Body of pancreas (tissue), 4 donors: ENCODE measurements around the gene TAPT1. TPM values are rescaled to one million over a fixed set of nuclear protein-coding genes. Genes with fewer than 3 reads are reported as not detected.
A peak's percentile ranks its signal among the peaks of the same experiment; 100 is the strongest.
"Not testable (repeated sequence)": the region's sequence is repeated elsewhere in the genome, so short reads cannot be mapped to it uniquely, and the experiment has no call there.

Experiments used
- ATAC-seq: fragments of 150-250 bp; one replicate; pipeline ENCODE4 v1.9.1; 2016
- DNase-seq, 4 donors: peaks; one replicate each; pipeline ENCODE4 v3.0.0-alpha.2; 2019
- H3K27ac ChIP-seq, 4 donors: fragments of 200-600 bp; sonication (generic); 1 replicate in 3 of 4; 2 replicates in 1 of 4; pipeline versions ENCODE4 v1.5.1 to v1.6.1; 2016 to 2019; ENCODE audit warnings: mild to moderate bottlenecking in 1 of 4, mixed read lengths in 1 of 4, moderate library complexity in 1 of 4
- H3K27me3 ChIP-seq, 2 donors: fragments of 200-600 bp; sonication (generic); one replicate each; pipeline ENCODE4 v1.6.0; 2016; ENCODE audit warnings: mild to moderate bottlenecking in 1 of 2
- H3K36me3 ChIP-seq, 2 donors: fragments of 200-600 bp; sonication (generic); replicated peaks in 1 of 2; 2 replicates each; pipeline ENCODE4 v1.5.1; 2016; ENCODE audit warnings: low read depth in 2 of 2; ENCODE audit not compliant: insufficient read depth in 1 of 2
- H3K4me1 ChIP-seq: fragments of 200-600 bp; sonication (generic); one replicate; pipeline ENCODE4 v1.6.0; 2016
- H3K4me3 ChIP-seq, 2 donors: fragments of 200-600 bp; sonication (generic); 1 replicate in 1 of 2; 2 replicates in 1 of 2; pipeline ENCODE4 v1.5.1; 2016 to 2019
- H3K9me3 ChIP-seq, 3 donors: fragments of 200-600 bp; sonication (generic); 1 replicate in 2 of 3; 2 replicates in 1 of 3; pipeline ENCODE4 v1.5.1; 2016
- POLR2A ChIP-seq, 3 donors: fragments of 450-650 bp; IDR thresholded peaks; one replicate each; pipeline ENCODE4 v1.6.1; 2016; ENCODE audit warnings: antibody characterized with exemption in 3 of 3, mild to moderate bottlenecking in 2 of 3
- WGBS, 2 donors: methylation state at CpG; one replicate each; pipeline ENCODE4 v1.1.5; 2017; 5-methylcytosine and 5-hydroxymethylcytosine counted together
- intact Hi-C: fragments of 100-400 bp; cut with DNase I; formaldehyde crosslinking; loops from one replicate; pipeline ENCODE4 v1.15.1; 2023
- total RNA-seq, 2 donors: library from RNA; depleted of rRNA; stranded (reverse); fragments of >200 nt; gene quantifications; one replicate each; pipeline ENCODE4 v1.1.0, GENCODE V29; 2016
- TF ChIP-seq, protein P1 (sequence below), 7 experiments: fragments of 450-650 bp in 4 of 7; fragments of 200-600 bp in 3 of 7; sonication (generic) in 3 of 7; IDR thresholded peaks; one replicate each; pipeline ENCODE4 v1.5.1; 2016 to 2019; ENCODE audit warnings: antibody characterized with exemption in 7 of 7

Gene TAPT1
- total RNA-seq, 2 donors from 2014 or later: 26.4 to 30.9 TPM

- Histone ChIP-seq H3K9me3 (no peaks in the 10 kb centered on the region), H3K36me3 (no peaks in the 10 kb centered on the region), H3K27me3 (no peaks in the 10 kb centered on the region), H3K4me1 (peaks cover 15% of the 10 kb centered on the region), H3K4me3 (no peak overlapping the region), H3K27ac (no peak overlapping the region)
- intact Hi-C loops: no loop called here
- no peak for TF ChIP-seq POLR2A (IDR thresholded peaks at IDR 0.05)
- TF ChIP-seq, protein P1, sequence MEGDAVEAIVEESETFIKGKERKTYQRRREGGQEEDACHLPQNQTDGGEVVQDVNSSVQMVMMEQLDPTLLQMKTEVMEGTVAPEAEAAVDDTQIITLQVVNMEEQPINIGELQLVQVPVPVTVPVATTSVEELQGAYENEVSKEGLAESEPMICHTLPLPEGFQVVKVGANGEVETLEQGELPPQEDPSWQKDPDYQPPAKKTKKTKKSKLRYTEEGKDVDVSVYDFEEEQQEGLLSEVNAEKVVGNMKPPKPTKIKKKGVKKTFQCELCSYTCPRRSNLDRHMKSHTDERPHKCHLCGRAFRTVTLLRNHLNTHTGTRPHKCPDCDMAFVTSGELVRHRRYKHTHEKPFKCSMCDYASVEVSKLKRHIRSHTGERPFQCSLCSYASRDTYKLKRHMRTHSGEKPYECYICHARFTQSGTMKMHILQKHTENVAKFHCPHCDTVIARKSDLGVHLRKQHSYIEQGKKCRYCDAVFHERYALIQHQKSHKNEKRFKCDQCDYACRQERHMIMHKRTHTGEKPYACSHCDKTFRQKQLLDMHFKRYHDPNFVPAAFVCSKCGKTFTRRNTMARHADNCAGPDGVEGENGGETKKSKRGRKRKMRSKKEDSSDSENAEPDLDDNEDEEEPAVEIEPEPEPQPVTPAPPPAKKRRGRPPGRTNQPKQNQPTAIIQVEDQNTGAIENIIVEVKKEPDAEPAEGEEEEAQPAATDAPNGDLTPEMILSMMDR (IDR thresholded peaks at IDR 0.05): peak in 6 of 7 experiments; percentile 9 to 24 (median 16)
- WGBS, 2 donors: 93 to 100% methylated on average over 1 of the region's 1 CpG
- ATAC-seq: no peak
- no peak for DNase-seq
These were observed 27.2 kb downstream of the TAPT1 start for GRCh38 chr4:16199093-16199492.

- H3K9me3 ChIP-seq: no peaks in the 10 kb centered on the region
- DNase-seq (no peak), ATAC-seq (no peak)
- H3K4me1 ChIP-seq: peaks cover 15% of the 10 kb centered on the region
- no peaks in the 10 kb centered on the region for H3K27me3 ChIP-seq
- no peaks in the 10 kb centered on the region for H3K36me3 ChIP-seq
- TF ChIP-seq POLR2A (IDR thresholded peaks at IDR 0.05): no peak
- TF ChIP-seq, protein P1 (IDR thresholded peaks at IDR 0.05): no peak
- no peak overlapping the region for H3K27ac ChIP-seq
- intact Hi-C loops: no loop called here
- no peak overlapping the region for H3K4me3 ChIP-seq
- WGBS, 2 donors: 62 to 71% methylated on average over 2 of the region's 2 CpGs
These were observed 28.2 kb downstream of the TAPT1 start for GRCh38 chr4:16197876-16198665.

- Histone ChIP-seq H3K27ac (peak overlapping the region in 3 of 4 donors; percentile 54 to 76 (median 68)), H3K9me3 (no peaks in the 10 kb centered on the region), H3K27me3 (no peaks in the 10 kb centered on the region), H3K4me3 (no peak overlapping the region), H3K36me3 (no peaks in the 10 kb centered on the region), H3K4me1 (peaks cover 15% of the 10 kb centered on the region)
- peak; percentile 86 for ATAC-seq
- TF ChIP-seq, protein P1 (IDR thresholded peaks at IDR 0.05): peak in 4 of 7 experiments; percentile 42 to 53 (median 51)
- TF ChIP-seq POLR2A (IDR thresholded peaks at IDR 0.05): no peak
- intact Hi-C loops: no loop called here
- peak in 1 of 4 donors; percentile 20 for DNase-seq
- 61 to 66% methylated on average over 9 of the region's 9 CpGs for WGBS, 2 donors
These were observed 29.5 kb downstream of the TAPT1 start for GRCh38 chr4:16196482-16197393.

DNA sequence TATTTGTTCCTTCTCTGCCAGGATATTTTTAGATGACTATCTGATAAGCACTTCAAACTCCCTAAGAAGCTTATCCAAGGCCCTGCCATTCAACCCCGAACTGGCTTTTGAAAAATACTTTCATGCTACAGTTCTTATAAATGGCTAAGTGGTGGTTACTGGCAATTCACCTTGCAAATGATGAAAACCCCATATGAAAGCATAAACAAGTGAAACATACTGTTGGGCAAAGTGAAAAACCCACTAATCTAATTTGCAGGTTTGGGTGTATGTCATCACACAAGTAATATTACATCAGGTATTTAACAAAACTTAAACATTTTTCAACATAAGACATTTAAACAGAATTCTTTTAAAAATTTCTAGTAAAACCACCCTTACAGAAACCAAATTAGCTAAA lies 31.1 kb downstream of the TAPT1 start:
- TF ChIP-seq, protein P1 (IDR thresholded peaks at IDR 0.05): no peak
- no peak for TF ChIP-seq POLR2A (IDR thresholded peaks at IDR 0.05)
- H3K27ac ChIP-seq: no peak overlapping the region
- no peak for DNase-seq
- H3K27me3 ChIP-seq: no peaks in the 10 kb centered on the region
- no peak for ATAC-seq
- no peaks in the 10 kb centered on the region for H3K9me3 ChIP-seq
- WGBS, 2 donors: 18 to 58% methylated on average over 1 of the region's 1 CpG
- peaks cover 15% of the 10 kb centered on the region for H3K4me1 ChIP-seq
- H3K36me3 ChIP-seq: no peaks in the 10 kb centered on the region
- intact Hi-C loops: no loop called here
- no peak overlapping the region for H3K4me3 ChIP-seq

DNA sequence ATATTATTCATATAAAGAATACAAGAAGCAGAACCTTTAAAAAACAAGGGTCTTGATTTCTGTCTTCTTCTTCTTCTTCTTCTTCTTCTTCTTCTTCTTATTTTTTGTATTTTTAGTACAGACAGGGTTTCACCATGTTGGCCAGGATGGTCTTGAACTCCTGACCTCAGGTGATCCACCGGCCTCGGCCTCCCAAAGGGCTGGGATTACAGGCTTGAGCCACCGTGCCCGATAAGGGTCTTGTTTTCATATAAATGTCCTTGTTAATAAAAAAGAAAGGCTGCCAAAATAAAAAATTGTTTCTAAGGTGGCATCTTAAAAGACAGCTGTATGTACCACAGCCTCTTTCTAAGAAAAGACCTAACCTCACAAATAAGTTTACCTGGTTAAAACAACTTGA lies 31.5 kb downstream of the TAPT1 start:
- WGBS, 2 donors: 56 to 75% methylated on average over 4 of the region's 4 CpGs
- H3K9me3 ChIP-seq, H3K27me3 ChIP-seq, H3K36me3 ChIP-seq, intact Hi-C loops, H3K27ac ChIP-seq, DNase-seq, H3K4me3 ChIP-seq, ATAC-seq: not testable (repeated sequence)
- peaks cover 15% of the 10 kb centered on the region for H3K4me1 ChIP-seq
